Measurements from ENCODE around the gene PRELID2.

DNA sequence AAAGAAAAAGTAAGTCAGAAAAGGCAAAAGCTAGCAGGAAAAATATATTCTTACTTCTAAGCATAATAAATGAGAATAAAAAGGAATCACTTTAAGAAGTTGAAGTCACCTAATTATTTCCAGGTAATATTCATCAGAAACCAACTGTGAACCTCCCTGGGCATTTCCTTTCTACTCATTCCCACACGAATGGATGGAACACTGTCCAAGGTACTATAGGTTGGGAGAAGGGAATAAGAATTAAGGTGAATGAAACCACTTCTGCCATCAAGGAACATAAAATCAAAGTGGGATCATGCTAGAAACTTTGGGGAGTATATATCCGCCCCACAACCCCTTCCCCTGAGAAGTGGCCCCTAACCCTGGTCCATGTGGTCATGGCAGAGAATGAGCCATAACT lies 41.6 kb downstream of the PRELID2 start:
- no peak for TF ChIP-seq YY1 (IDR thresholded peaks at IDR 0.05; ENCODE audit: insufficient read depth, insufficient read length)
- no peak for TF ChIP-seq ZNF274 (IDR thresholded peaks at IDR 0.05; ENCODE audit: low read depth, low read length)
